Measurements from ENCODE around the gene PROP1.
"Not testable (repeated sequence)": the region's sequence is repeated elsewhere in the genome, so short reads cannot be mapped to it uniquely, and the experiment has no call there.

PROP1 gene

GRCh38 chr5:177943805-177944736, 52.0 kb downstream of the PROP1 start:
- peak; percentile 42 for DNase-seq

GRCh38 chr5:177942896-177943295, 53.1 kb downstream of the PROP1 start:
- not testable (repeated sequence) for DNase-seq

Measured in CD4-positive, alpha-beta T cell treated with Interleukin-10 for 1 hour (primary cell).